ENCODE results near the gene FOXO6.
A peak's percentile ranks its signal among the peaks of the same experiment; 100 is the strongest.

Gene FOXO6

GRCh38 chr1:41368366-41368765, 7.1 kb downstream of the FOXO6 start:
- DNase-seq: no peak

GRCh38 chr1:41368801-41369200, 7.6 kb downstream of the FOXO6 start:
- no peak for DNase-seq

GRCh38 chr1:41369531-41369930, 8.3 kb downstream of the FOXO6 start:
- DNase-seq: no peak

GRCh38 chr1:41370225-41370624, 9.0 kb downstream of the FOXO6 start:
- no peak for DNase-seq

GRCh38 chr1:41370756-41371420, 9.7 kb downstream of the FOXO6 start:
- no peak for DNase-seq

GRCh38 chr1:41371630-41372599, 10.7 kb downstream of the FOXO6 start:
- no peak for DNase-seq

- DNase-seq: no peak
Observed at GRCh38 chr1:41372600-41372993, 11.4 kb downstream of the FOXO6 start.

GRCh38 chr1:41373373-41373772, 12.1 kb downstream of the FOXO6 start:
- DNase-seq: no peak

- no peak for DNase-seq
Observed at GRCh38 chr1:41374711-41375110, 13.5 kb downstream of the FOXO6 start.

- DNase-seq: no peak
Observed at GRCh38 chr1:41377397-41377796, 16.2 kb downstream of the FOXO6 start.

GRCh38 chr1:41378222-41378621, 17.0 kb downstream of the FOXO6 start:
- DNase-seq: no peak

- DNase-seq: no peak
Observed at GRCh38 chr1:41378999-41379737, 17.9 kb downstream of the FOXO6 start.

- DNase-seq: no peak
Observed at GRCh38 chr1:41379738-41380130, 18.5 kb downstream of the FOXO6 start.

DNA sequence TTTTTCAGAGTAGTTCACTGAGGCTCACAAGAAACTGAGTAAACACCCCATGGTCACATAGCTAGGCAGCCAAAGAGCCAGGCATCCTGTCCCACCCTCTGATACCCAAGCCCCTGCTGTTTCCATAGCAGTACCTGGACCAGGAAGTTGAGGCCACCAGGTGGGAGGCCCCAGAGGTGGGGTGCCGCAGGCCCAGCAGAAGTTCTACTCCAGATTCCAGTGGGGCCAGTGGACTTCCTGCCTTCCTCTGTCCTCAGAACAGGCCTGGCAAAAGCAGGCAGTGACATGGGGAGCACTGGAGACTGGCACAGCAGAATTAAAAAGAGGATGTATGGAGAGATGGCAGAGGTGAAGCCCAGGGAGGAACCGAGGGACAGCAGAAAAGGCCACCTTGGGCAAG, 19.0 kb downstream of the FOXO6 start:
- no peak for DNase-seq

DNA sequence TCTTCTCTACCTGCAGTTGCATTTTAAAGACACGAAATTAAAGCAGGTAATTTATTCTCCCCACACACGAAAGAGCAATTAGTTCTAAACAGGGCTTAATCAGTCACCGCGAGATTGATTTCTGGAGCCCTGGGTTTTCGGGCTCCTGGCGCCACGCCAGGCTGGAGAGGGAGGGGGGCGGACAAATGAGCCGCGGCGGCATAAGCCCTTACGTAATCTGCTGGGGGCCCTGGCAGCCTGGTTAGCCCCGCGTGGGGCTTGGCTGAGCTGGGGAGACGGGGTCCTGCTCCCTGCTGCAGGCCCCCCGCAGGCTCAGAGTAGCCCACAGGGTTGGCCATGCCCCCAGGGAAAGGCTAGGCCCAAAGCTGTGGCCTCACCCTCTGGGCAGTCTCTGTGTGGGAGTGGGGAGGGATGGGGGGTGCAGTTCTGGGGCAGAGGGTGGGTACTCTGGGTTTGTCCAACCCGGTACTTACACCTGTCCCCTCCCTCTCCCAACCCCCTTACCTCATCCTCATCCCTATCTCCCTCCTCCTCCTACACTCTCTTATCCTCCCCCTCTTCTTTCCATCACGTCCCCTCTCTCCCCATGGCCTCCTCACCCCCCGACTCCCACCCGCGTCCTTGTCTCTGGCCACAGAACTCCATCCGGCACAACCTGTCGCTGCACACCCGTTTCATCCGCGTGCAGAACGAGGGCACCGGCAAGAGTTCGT, 19.9 kb downstream of the FOXO6 start:
- DNase-seq: peak; percentile 35

- no peak for DNase-seq
Observed at GRCh38 chr1:41381692-41382479, 20.7 kb downstream of the FOXO6 start.

DNA sequence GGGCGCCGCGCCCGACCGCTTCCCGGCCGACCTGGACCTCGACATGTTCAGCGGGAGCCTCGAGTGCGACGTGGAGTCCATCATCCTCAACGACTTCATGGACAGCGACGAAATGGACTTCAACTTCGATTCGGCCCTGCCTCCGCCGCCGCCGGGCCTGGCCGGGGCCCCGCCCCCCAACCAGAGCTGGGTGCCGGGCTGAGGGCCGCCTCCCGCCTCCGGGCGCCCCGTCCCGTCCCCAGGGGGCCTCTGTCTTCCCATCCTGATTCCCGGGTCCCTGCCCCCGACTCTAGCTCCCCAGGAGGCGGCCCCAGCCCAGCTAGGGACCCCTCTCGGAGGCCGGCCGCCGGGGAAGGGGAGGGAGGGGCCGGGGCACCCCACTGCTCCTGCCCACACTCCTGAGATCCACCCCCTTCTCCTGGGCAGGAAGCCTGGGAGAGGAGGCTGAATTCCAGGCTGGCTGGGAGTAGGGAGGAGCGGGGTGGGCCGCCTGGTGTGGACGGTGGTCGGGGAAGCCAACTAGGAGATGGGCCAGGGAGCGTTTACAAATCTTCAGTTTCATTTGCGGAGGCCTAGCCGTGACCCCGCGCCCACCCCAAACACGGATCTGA, 21.4 kb downstream of the FOXO6 start:
- DNase-seq: no peak

DNA sequence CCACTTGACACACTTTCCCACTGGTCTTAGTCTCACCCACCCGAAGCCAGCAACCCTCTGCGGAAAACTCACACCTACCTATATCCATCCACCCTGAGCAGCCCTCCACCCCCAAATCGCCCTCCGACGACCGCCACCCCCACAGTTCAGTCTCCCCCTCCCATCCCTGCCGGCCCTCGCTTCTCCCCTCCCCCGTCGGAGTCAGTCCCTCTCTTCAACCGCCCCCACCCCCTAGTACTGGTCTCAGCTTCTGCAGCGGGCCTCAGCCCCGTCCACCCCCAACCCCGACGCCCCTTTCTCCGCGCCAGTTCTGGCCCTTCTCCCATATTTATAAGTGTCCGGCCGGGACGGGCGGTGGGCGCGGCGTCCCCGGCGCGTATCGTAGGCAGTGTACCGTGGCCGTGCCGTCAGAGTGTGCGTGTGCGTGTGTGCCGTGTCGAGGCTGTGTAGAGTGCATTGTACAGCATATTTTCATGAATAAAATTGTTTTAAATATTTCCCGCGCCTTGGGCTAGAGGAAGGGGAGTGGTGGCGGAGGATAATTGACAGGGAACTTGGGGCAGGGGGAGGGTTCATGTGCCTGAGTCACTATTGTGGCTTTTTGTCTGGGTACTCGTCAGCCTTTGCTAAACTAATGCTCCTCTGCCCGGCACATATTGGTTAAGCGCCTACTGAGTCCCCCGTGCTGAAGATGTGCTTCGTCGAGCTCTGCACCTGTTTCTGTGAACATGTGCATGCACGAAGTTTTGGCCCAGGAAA, 22.0 kb downstream of the FOXO6 start:
- DNase-seq: no peak

GRCh38 chr1:41384579-41384978, 23.3 kb downstream of the FOXO6 start:
- DNase-seq: no peak

- DNase-seq: no peak
Observed at GRCh38 chr1:41385398-41386195, 24.4 kb downstream of the FOXO6 start.

All from NCI-H2227 treated with DMSO at 0.1 percent for 48 hours (cell line).